Measurements from ENCODE around the gene CUTA.
"Not testable (repeated sequence)": the region's sequence is repeated elsewhere in the genome, so short reads cannot be mapped to it uniquely, and the experiment has no call there.

DNA sequence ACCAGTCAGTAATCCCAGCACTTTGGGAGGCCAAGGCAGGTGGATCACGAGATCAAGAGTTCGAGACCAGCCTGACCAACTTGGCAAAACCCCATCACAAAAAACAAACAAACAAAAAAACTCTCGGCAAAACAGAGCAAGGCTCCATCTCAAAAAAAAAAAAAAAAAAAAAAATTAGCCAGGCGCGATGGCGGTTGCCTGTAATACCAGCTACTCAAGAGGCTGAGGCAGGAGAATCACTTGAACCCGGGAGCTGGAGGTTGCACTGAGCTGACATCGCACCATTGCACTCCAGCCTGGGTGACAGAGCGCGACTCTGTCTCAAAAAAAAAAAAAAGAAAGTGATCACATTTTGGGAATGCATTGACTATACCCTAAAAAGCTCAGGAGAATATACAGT is 38.7 kb downstream of the CUTA start:
- TF ChIP-seq, protein P1, sequence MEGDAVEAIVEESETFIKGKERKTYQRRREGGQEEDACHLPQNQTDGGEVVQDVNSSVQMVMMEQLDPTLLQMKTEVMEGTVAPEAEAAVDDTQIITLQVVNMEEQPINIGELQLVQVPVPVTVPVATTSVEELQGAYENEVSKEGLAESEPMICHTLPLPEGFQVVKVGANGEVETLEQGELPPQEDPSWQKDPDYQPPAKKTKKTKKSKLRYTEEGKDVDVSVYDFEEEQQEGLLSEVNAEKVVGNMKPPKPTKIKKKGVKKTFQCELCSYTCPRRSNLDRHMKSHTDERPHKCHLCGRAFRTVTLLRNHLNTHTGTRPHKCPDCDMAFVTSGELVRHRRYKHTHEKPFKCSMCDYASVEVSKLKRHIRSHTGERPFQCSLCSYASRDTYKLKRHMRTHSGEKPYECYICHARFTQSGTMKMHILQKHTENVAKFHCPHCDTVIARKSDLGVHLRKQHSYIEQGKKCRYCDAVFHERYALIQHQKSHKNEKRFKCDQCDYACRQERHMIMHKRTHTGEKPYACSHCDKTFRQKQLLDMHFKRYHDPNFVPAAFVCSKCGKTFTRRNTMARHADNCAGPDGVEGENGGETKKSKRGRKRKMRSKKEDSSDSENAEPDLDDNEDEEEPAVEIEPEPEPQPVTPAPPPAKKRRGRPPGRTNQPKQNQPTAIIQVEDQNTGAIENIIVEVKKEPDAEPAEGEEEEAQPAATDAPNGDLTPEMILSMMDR (IDR thresholded peaks at IDR 0.05 in 4 of 5, conservative IDR thresholded peaks at IDR 0.05 in 1 of 5): not testable (repeated sequence)
- not testable (repeated sequence) for TF ChIP-seq POLR2A (IDR thresholded peaks at IDR 0.05)

All from gastrocnemius medialis (tissue), 4 donors.